Stomach (tissue), 9 donors: ENCODE data around the gene NHLRC1. TPM values are rescaled to one million over a fixed set of nuclear protein-coding genes. Genes with fewer than 3 reads are reported as not detected.

ENCODE experiments used
- DNase-seq, 2 donors: peaks; one replicate each; pipeline versions ENCODE4 v3.0.0 to v3.0.0-alpha.2; 2013 to 2019
- H3K27ac ChIP-seq, 5 donors: fragments of 200-600 bp in 4 of 5; sonication (generic) in 4 of 5; one replicate each; pipeline ENCODE4 v1.5.1; 2013 to 2019; ENCODE audit warnings: mild to moderate bottlenecking in 1 of 5, moderate library complexity in 1 of 5
- H3K27me3 ChIP-seq, 3 donors: fragments of 200-600 bp; sonication (generic); one replicate each; pipeline ENCODE4 v1.5.1; 2017 to 2019; ENCODE audit warnings: mixed run types in 1 of 3
- H3K36me3 ChIP-seq, 4 donors: fragments of 200-600 bp; sonication (generic); 1 replicate in 3 of 4; 2 replicates in 1 of 4; pipeline ENCODE4 v1.5.1; 2016 to 2019
- H3K4me1 ChIP-seq, 4 donors: fragments of 200-600 bp; sonication (generic); one replicate each; pipeline ENCODE4 v1.5.1; 2016 to 2019
- H3K4me3 ChIP-seq, 4 donors: fragments of 200-600 bp; sonication (generic) in 3 of 4; one replicate each; pipeline ENCODE4 v1.5.1; 2016 to 2019; ENCODE audit warnings: mild to moderate bottlenecking in 1 of 4
- H3K9me3 ChIP-seq, 4 donors: fragments of 200-600 bp; sonication (generic); one replicate each; pipeline ENCODE4 v1.5.1; 2016 to 2019
- EP300 ChIP-seq: sonication (generic); formaldehyde crosslinking; IDR thresholded peaks from one replicate; pipeline ENCODE4 v1.6.1; 2017; ENCODE audit warnings: antibody characterized with exemption
- POLR2A ChIP-seq, 4 donors: fragments of 450-650 bp; IDR thresholded peaks; one replicate each; pipeline ENCODE4 v1.6.1; 2016; ENCODE audit warnings: antibody characterized with exemption in 4 of 4, control low read depth in 2 of 4, mild to moderate bottlenecking in 1 of 4, moderate library complexity in 1 of 4
- POLR2AphosphoS5 ChIP-seq, 3 donors: sonication (generic); formaldehyde crosslinking; IDR thresholded peaks; one replicate each; pipeline ENCODE4 v1.6.1; 2016; ENCODE audit warnings: antibody characterized with exemption in 3 of 3
- WGBS, 5 donors: extraction: QIAGEN DNeasy Blood & Tissue Kit in 3 of 5; methylation state at CpG; one replicate each; pipeline versions ENCODE4 v1.1.5 to v1.1.7; 2013 to 2018; 5-methylcytosine and 5-hydroxymethylcytosine counted together
- intact Hi-C: fragments of 100-400 bp; cut with DNase I; formaldehyde crosslinking; loops from one replicate; pipeline ENCODE4 v1.15.1; 2023; ENCODE audit warnings: low total_unique reads
- polyA plus RNA-seq, 3 donors: library from polyadenylated mRNA; stranded (reverse); fragments of 200-250 nt; gene quantifications; one replicate each; pipeline ENCODE4 v1.2.3, GENCODE V29; 2013
- total RNA-seq, 5 donors: library from RNA; depleted of rRNA; stranded (reverse); fragments of >200 nt; gene quantifications; one replicate each; pipeline versions ENCODE4 v1.1.0 to v1.2.3, GENCODE V29; 2014 to 2016
- TF ChIP-seq, protein P1 (sequence below), 7 experiments: fragments of 450-650 bp in 4 of 7; fragments of 200-600 bp in 3 of 7; sonication (generic) in 3 of 7; IDR thresholded peaks; one replicate each; pipeline ENCODE4 v1.5.1; 2016 to 2019; ENCODE audit warnings: antibody characterized with exemption in 7 of 7, control low read depth in 2 of 7, mild to moderate bottlenecking in 1 of 7
- donor health status: healthy with polysubstance abuse.
- donor health status: Bipolar disorder and iron deficiency.
- donor health status: healthy.

Gene NHLRC1
- total and polyA plus RNA-seq, 8 donors, result 0.50 to 1.8 (median 1.1) TPM; not detected in 3

GRCh38 chr6:18080544-18080943 lies 41.9 kb downstream of the NHLRC1 start:
- H3K27me3 ChIP-seq, result no peaks in the 10 kb centered on the region
- TF ChIP-seq POLR2AphosphoS5 (IDR thresholded peaks at IDR 0.05) (no peak), POLR2A (IDR thresholded peaks at IDR 0.05) (no peak), EP300 (no peak)
- TF ChIP-seq, protein P1, sequence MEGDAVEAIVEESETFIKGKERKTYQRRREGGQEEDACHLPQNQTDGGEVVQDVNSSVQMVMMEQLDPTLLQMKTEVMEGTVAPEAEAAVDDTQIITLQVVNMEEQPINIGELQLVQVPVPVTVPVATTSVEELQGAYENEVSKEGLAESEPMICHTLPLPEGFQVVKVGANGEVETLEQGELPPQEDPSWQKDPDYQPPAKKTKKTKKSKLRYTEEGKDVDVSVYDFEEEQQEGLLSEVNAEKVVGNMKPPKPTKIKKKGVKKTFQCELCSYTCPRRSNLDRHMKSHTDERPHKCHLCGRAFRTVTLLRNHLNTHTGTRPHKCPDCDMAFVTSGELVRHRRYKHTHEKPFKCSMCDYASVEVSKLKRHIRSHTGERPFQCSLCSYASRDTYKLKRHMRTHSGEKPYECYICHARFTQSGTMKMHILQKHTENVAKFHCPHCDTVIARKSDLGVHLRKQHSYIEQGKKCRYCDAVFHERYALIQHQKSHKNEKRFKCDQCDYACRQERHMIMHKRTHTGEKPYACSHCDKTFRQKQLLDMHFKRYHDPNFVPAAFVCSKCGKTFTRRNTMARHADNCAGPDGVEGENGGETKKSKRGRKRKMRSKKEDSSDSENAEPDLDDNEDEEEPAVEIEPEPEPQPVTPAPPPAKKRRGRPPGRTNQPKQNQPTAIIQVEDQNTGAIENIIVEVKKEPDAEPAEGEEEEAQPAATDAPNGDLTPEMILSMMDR (IDR thresholded peaks at IDR 0.05), result no peak
- 83 to 95% (median 89%) methylated on average over 4 of the region's 4 CpGs for WGBS, 5 donors
- no peak overlapping the region for H3K4me3 ChIP-seq
- peaks cover 0 to 2% (median 1%) of the 10 kb centered on the region in 4 donors for H3K9me3 ChIP-seq
- no peak for DNase-seq
- no peak overlapping the region for H3K27ac ChIP-seq
- intact Hi-C loops, result no loop called here
- no peaks in the 10 kb centered on the region for H3K4me1 ChIP-seq
- no peaks in the 10 kb centered on the region for H3K36me3 ChIP-seq

GRCh38 chr6:18078866-18079265 lies 43.6 kb downstream of the NHLRC1 start:
- H3K4me3 ChIP-seq, result no peak overlapping the region
- no peaks in the 10 kb centered on the region for H3K4me1 ChIP-seq
- TF ChIP-seq EP300 (no peak), POLR2AphosphoS5 (IDR thresholded peaks at IDR 0.05) (no peak), POLR2A (IDR thresholded peaks at IDR 0.05) (no peak)
- TF ChIP-seq, protein P1 (IDR thresholded peaks at IDR 0.05), result no peak
- no peak for DNase-seq
- H3K9me3 ChIP-seq, result peaks cover 3 to 8% (median 6%) of the 10 kb centered on the region in 4 donors
- H3K27ac ChIP-seq, result no peak overlapping the region
- intact Hi-C loops, result no loop called here
- no peaks in the 10 kb centered on the region for H3K36me3 ChIP-seq
- 82 to 92% (median 91%) methylated on average over 3 of the region's 3 CpGs for WGBS, 5 donors
- H3K27me3 ChIP-seq, result no peaks in the 10 kb centered on the region

GRCh38 chr6:18076231-18076630 lies 46.2 kb downstream of the NHLRC1 start:
- DNase-seq, result no peak

DNA sequence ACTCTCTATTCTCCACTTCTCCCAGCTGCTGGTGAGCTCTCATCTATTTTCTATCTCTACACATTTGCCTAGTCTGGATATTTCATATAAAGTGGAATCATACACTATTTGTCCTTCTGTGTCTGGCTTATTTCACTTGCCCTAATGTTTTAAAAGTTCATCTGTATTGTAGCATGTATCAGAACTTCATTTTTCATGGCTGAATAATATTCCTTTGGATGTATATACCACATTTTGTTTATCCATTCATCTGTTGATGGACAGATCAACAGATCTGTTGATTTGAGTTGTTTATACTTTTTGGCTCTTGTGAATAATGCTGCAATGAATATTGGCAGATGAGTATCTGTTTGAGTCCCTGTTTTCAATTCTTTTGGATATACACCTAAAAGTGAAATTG lies 49.6 kb downstream of the NHLRC1 start:
- intact Hi-C loops, result no loop called here
- no peak for TF ChIP-seq POLR2AphosphoS5 (IDR thresholded peaks at IDR 0.05)
- TF ChIP-seq POLR2A (IDR thresholded peaks at IDR 0.05), result no peak
- TF ChIP-seq EP300, result no peak
- TF ChIP-seq, protein P1 (IDR thresholded peaks at IDR 0.05), result no peak

More at GRCh38 chr6:18076231-18076630, 46.2 kb downstream of the NHLRC1 start:
- peaks cover 3 to 8% (median 6%) of the 10 kb centered on the region in 4 donors for H3K9me3 ChIP-seq
- no peak overlapping the region for H3K27ac ChIP-seq
- no peaks in the 10 kb centered on the region for H3K36me3 ChIP-seq
- no peaks in the 10 kb centered on the region for H3K4me1 ChIP-seq
- H3K27me3 ChIP-seq, result no peaks in the 10 kb centered on the region
- intact Hi-C loops, result no loop called here
- H3K4me3 ChIP-seq, result no peak overlapping the region
- TF ChIP-seq, protein P1 (IDR thresholded peaks at IDR 0.05), result no peak
- TF ChIP-seq POLR2AphosphoS5 (IDR thresholded peaks at IDR 0.05) (no peak), POLR2A (IDR thresholded peaks at IDR 0.05) (no peak), EP300 (no peak)
- 90 to 98% (median 94%) methylated on average over 4 of the region's 4 CpGs for WGBS, 5 donors

More for the DNA sequence above, 49.6 kb downstream of the NHLRC1 start:
- Histone ChIP-seq H3K27me3 (no peaks in the 10 kb centered on the region), H3K9me3 (peaks cover 3 to 8% (median 6%) of the 10 kb centered on the region in 4 donors), H3K27ac (no peak overlapping the region), H3K4me1 (no peaks in the 10 kb centered on the region), H3K36me3 (no peaks in the 10 kb centered on the region), H3K4me3 (no peak overlapping the region)
- no peak for DNase-seq
